ENCODE results near the gene METTL27.

The METTL27 gene

DNA sequence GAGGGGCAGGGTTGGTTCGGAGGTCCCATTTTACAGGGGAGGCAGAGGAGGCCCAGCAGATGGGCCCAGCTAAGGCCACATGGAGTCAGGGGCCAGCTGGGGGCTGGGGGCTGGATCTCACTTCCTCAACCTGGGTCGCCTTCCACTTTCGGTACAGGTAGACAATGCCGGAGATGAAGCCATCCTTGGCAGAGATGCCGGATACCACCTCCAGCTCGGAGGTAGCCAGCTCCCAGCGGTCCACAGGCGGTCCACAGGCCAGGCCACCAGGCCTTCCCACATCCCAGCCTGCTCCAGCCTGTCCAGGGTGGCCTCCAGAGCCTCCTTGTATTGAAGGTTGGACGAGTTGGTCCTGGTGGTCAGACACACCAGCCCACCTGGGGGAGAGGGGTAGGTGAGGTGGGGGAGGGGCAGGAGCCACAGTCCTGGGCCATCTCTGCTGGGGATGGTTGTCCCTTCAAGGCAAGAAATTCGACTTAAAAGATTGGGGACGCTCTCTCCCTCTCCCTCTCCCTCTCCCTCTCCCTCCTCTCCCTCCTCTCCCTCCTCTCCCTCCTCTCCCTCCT, 7.6 kb downstream of the METTL27 start:
- Mint-ChIP-seq H3K9me3 (peaks cover 15% of the 10 kb centered on the region), H3K27ac (no peak overlapping the region), H3K4me1 (peaks cover 49% of the 10 kb centered on the region), H3K27me3 (ENCODE audit: low read depth, poor library complexity) (peaks cover 7% of the 10 kb centered on the region), H3K4me3 (no peak overlapping the region), H3K36me3 (ENCODE audit: low read depth) (no peaks in the 10 kb centered on the region)
- DNase-seq: no peak
- TF ChIP-seq CTCF (IDR thresholded peaks at IDR 0.05): no peak

DNA sequence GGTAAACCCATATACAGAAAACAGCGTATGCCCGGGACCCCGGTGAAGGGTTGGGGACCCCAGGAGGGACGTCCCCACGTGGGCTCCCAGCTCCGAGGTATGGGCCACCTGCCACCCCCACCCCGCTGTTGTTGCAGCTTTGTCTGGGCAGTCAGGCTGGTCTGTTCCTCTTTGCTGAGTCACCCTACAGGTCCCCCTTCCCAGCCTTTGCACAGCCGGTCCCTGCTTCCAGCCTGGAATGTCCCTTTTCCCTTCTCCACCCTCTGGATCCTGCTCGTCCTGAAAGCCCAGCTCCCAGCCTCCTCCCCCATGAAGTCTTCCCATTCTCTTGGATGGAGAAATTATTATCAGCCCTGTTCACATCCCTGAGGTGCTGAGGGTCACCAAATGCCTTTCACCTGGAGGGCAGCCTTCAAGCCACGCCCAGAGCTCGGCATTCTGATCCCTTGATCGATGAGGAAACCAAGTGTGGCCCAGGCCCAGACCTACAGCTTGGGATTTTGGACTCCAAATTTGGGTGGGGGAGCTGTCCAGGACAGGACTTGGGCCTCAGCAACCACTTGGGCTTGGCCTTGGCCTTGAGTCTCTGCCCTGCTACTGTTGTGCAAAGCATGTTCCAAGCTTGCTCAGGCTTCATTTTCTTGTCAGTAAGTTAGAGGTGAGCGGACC, 8.9 kb downstream of the METTL27 start:
- peaks cover 15% of the 10 kb centered on the region for H3K9me3 Mint-ChIP-seq
- no peak for TF ChIP-seq CTCF (IDR thresholded peaks at IDR 0.05)
- no peak for DNase-seq
- H3K4me1 Mint-ChIP-seq: peaks cover 56% of the 10 kb centered on the region
- H3K36me3 Mint-ChIP-seq (ENCODE audit: low read depth): no peaks in the 10 kb centered on the region
- H3K4me3 Mint-ChIP-seq: no peak overlapping the region
- peaks cover 4% of the 10 kb centered on the region for H3K27me3 Mint-ChIP-seq (ENCODE audit: low read depth, poor library complexity)
- peak overlapping the region; percentile 58 for H3K27ac Mint-ChIP-seq

- peaks cover 10% of the 10 kb centered on the region for H3K9me3 Mint-ChIP-seq
- DNase-seq: no peak
- no peak overlapping the region for H3K27ac Mint-ChIP-seq
- no peaks in the 10 kb centered on the region for H3K36me3 Mint-ChIP-seq (ENCODE audit: low read depth)
- H3K4me1 Mint-ChIP-seq: peaks cover 58% of the 10 kb centered on the region
- H3K27me3 Mint-ChIP-seq (ENCODE audit: low read depth, poor library complexity): peaks cover 7% of the 10 kb centered on the region
- no peak for TF ChIP-seq CTCF (IDR thresholded peaks at IDR 0.05)
- H3K4me3 Mint-ChIP-seq: peak overlapping the region; percentile 71
Measured at GRCh38 chr7:73832806-73833205, 9.5 kb downstream of the METTL27 start.

- peak; percentile 36 for DNase-seq
- Mint-ChIP-seq H3K4me3 (peak overlapping the region; percentile 71), H3K27ac (peak overlapping the region; percentile 68), H3K27me3 (ENCODE audit: low read depth, poor library complexity) (peaks cover 10% of the 10 kb centered on the region), H3K4me1 (peaks cover 66% of the 10 kb centered on the region), H3K36me3 (ENCODE audit: low read depth) (no peaks in the 10 kb centered on the region), H3K9me3 (peaks cover 4% of the 10 kb centered on the region)
- no peak for TF ChIP-seq CTCF (IDR thresholded peaks at IDR 0.05)
Measured at GRCh38 chr7:73831834-73832651, 10.3 kb downstream of the METTL27 start.

DNA sequence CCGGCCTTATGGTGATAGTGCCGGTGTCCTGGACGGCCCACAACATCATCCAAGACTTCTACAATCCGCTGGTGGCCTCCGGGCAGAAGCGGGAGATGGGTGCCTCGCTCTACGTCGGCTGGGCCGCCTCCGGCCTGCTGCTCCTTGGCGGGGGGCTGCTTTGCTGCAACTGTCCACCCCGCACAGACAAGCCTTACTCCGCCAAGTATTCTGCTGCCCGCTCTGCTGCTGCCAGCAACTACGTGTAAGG, 10.8 kb downstream of the METTL27 start:
- Mint-ChIP-seq H3K4me3 (peak overlapping the region; percentile 71), H3K36me3 (ENCODE audit: low read depth) (no peaks in the 10 kb centered on the region), H3K9me3 (peaks cover 4% of the 10 kb centered on the region), H3K27me3 (ENCODE audit: low read depth, poor library complexity) (peaks cover 14% of the 10 kb centered on the region), H3K4me1 (peaks cover 71% of the 10 kb centered on the region), H3K27ac (peak overlapping the region; percentile 68)
- no peak for TF ChIP-seq CTCF (IDR thresholded peaks at IDR 0.05)
- DNase-seq: no peak

All from nephron progenitor cell (in vitro differentiated cells).